GM19455 (cell line): ENCODE results near the gene IGFBP6.
"Not testable (repeated sequence)": the region's sequence is repeated elsewhere in the genome, so short reads cannot be mapped to it uniquely, and the experiment has no call there.

ENCODE experiments used
- ATAC-seq: cut with Tn5 transposase; IDR thresholded peaks from one replicate; pipeline ENCODE4 v1.9.1; 2021; ENCODE audit not compliant: unreplicated experiment

IGFBP6 gene

GRCh38 chr12:53094796-53095595 is 2.5 kb upstream of the IGFBP6 start:
- ATAC-seq: not testable (repeated sequence)

- ATAC-seq: not testable (repeated sequence)
Observed at GRCh38 chr12:53095596-53095895, 1.9 kb upstream of the IGFBP6 start.

DNA sequence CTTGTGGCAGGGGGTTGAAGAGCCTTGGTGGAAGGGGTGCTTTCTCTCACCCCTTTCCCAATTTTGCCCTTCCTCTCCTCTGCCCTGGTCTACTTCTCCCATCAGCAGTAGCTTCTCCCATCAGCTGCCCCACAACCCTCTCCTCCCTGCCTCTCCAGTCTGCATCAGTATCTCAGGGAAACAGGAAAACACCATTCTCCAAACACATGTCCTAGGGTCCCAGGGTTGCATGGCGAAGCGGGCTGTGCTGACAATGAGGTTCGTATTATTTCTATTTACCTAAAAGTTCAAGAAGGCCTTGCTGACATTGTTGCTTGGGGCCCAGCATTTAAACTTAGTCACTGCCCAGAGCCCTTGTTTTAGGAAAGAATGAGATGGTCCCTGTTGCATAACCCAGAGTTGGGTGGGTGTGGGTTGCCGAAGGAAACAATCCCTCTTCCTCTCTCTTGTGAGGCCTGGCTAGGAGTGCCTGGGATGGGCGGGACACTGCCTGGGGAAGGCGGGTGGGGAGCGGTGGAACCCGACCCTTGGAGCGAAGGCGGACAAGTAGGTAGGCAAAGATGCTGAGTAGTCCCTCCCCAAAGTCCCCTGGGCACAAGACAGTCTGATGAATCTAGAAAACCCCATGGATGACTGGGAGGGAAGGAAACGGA is 1.3 kb upstream of the IGFBP6 start:
- ATAC-seq: no peak

GRCh38 chr12:53096759-53097158 is 708 bp upstream of the IGFBP6 start:
- no peak for ATAC-seq

DNA sequence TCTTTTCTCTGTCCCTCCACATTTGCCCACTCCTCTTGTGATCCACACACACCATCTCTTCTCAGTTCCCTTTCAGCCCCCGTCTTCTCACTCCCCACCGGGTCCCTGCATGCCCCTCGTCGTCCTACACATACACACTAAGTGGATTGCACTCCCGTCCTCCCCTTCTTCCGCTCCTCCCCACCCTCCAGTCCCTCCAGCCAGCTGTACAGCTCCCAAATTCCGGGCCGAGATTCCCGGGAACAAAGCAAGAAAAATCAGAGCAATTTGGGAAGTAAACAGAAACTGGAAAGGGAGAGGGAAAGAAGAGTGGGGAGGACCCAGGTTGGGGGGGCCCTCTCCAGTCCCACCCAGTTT is 282 bp upstream of the IGFBP6 start:
- no peak for ATAC-seq

DNA sequence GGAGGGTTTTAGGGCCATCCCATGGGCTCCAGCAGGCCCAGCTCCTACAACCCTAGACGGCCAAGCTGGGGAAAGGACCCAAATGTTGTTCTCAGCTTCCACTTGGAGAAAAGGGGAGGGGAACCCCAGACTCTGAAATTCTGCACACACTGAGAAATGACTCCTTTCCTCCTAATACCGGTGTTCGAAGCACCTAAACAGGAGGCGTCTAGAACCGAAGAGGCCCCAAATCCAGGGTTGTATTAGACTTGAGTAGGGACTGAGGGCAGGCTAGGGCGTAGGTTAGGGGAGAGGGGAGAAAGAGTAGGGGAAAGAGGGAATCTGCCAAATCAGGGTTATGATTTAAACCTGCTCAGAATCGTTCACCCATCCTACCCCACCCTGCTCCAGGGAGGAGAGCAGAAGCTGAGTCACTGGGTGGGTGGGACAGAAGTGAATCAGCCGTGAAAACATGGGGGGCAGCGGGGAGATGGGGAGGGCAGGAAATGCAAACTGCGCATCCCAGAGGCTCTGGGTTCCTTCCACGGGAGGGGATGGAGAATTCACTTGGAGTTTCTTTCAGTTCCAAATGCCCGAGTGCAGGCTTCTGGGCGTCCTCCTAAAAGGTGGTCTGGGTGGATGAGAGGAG is 1.0 kb downstream of the IGFBP6 start:
- ATAC-seq: no peak

DNA sequence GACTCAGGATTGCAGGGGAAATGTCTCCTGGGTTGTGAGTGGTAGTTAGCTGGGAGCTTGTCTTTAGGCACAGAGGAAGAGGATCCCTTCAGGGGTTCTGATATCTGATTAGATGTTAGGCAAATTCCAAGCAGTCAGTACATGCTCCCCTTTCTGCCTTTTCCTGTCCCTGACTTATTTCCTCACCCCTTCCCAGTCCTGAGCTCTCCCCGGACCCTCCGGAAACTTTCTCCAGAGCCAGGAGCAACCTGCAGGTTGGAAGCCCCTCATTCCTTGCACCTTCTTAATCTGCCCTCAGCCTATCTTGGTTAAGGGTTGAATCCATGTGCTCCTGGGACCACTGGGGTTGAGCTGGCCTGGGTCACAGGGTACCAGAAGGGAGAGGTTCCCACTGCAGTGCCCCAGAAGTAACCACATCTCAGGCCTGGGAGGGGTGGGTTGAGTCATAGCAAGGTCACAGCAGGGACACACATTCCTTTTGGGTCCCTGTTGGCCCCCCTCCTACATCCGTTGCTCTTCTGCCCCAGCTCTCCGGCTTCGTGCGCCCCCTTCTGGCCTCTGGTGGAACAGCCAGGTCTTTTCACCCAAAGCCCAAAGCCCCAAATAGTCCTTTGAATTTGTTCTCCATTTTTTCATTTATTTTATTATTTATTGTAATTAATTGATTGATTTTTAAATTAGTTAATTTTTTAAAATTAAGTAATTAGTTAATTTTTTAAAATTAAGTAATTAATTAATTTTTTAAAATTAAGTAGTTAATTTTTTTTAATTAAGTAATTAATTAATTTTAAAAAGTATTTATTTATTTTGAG is 1.8 kb downstream of the IGFBP6 start:
- ATAC-seq: no peak

GRCh38 chr12:53100466-53101151 is 3.1 kb downstream of the IGFBP6 start:
- ATAC-seq: no peak

DNA sequence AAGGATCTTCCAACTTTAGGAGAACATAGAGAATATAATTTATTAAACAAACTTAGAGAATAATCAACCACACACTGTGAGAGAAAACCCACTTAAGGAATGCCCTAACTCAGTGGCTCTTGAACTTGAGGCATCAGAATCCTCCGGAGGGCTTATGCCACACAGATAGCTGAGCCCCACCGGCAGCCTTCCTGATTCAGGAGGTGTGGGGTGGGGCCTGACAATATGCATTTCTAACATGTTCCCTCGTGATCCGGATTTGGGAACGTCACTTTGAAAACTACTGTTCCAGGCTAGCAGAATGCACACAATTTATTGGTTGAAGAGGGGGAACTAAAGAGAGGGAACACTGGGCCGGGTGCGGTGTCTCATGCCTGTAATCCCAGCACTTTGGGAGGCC is 3.8 kb downstream of the IGFBP6 start:
- ATAC-seq: no peak

GRCh38 chr12:53101931-53102781 is 4.7 kb downstream of the IGFBP6 start:
- ATAC-seq: no peak

DNA sequence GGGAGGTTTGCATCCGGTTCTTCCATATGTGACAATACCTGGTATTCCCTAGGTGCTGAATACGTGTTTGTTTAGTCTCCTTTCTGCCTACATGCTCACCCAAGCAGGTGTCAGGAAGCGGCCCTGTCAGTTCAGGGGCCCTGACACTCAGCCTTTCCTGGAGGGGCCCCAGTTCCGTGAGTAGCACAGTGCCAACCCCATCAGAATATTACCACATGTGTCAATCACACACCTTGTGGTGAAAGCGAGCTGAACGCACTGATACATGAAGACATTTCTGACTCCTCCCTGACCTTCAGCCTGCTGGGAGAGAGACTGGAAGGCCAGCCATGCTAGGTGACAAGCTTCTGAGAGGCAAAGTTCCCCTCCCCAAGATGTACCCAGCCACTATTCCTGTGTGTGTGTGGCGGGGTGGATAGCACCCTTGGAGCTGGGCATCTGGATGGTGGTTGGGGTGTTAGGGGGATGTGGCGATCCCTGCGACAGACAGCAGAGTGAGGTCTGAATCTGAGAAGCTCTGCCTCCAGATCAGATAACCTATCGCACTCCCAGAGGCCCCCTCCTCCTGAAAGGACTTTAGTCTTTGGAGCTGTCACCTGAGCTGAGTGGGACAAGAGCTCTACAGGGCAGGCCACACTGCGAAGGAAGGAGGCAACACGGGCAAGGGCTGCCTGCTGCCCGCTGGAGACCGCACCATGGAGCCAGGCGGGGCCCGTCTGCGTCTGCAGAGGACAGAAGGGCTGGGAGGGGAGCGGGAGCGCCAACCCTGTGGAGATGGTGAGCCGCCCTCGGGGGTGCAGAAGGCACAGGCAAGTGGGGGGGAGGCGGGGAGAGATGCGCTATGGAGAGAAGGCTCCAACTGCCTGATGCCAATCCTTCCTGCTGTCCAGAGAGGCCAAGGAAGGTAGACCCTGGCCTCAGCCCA is 5.7 kb downstream of the IGFBP6 start, which contains the start of gene SOAT2:
Gene SOAT2 (plus strand): TSS at position 604 of the 925 bp plus-strand sequence. CDS start 92 bp downstream, at position 696.
- no peak for ATAC-seq

GRCh38 chr12:53103860-53104305 is 6.4 kb downstream of the IGFBP6 start:
- no peak for ATAC-seq

GRCh38 chr12:53105256-53105655 is 7.8 kb downstream of the IGFBP6 start:
- no peak for ATAC-seq

- no peak for ATAC-seq
Observed at GRCh38 chr12:53105712-53106439, 8.4 kb downstream of the IGFBP6 start.

- no peak for ATAC-seq
Observed at GRCh38 chr12:53107122-53107521, 9.7 kb downstream of the IGFBP6 start.

DNA sequence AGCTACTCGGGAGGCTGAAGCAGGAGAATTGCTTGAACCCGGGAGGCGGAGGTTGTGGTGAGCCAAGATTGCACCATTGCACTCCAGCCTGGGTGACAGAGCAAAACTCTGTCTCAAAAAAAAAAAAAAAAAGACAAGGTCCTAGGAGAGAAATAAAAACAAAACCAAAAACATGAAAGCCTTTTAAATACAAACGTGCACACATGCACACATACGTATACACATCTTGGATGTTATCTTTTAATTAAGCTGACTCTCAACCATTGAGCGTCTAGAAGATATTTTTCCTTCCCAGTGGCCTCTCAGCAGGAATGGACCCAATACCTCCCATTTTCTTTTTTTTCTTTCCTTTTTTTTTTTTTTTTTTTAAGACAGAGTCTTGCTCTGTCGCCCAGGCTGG is 15.0 kb downstream of the IGFBP6 start:
- ATAC-seq: not testable (repeated sequence)

DNA sequence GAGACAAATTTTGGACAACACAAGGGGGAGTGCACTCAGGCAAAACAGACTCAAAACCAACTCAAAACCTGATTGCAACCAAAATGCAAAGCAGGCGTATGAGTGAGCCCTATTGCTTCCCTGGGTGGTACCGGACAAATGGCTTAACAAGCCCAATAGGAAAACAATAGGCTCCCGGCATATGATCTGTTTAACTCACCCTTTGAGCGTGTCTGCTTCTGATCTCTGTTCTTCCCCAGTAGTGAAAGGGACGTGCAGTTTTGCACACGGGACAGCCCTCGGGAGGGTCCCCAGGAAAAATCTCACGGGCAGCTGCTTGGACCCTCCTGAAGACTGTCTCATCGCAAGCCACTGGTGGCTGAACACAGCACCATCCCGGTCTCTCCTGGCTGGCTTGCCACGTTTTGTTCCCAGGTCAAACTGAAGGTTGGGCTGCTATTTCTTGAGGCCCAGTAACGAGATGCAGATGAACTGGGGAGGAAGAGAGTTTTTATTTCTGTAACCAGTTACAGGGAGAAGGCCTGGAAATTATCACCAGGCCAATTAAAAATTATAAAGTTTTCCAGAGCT is 15.8 kb downstream of the IGFBP6 start:
- no peak for ATAC-seq

GRCh38 chr12:53113951-53114350 is 16.5 kb downstream of the IGFBP6 start:
- no peak for ATAC-seq
